ENCODE data around the gene RETSAT.
"Not testable (repeated sequence)": the region's sequence is repeated elsewhere in the genome, so short reads cannot be mapped to it uniquely, and the experiment has no call there.

DNA sequence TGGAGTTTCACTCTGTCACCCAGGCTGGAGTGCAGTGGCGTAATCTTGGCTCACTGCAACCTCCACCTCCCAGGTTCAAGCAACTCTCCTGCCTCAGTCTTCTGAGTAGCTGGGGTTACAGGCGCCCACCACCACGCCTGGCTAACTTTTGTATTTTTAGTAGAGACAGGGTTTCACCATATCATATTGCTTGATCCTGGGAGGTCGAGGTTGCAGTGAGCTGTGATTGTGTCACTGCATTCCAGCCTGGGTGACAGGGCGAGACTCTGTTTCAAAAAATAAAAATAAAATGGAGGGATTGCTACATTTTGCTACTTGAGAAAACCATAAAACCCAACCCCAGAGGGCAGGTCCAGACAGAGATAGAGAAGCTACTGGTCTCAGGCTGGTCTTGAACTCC lies 28.8 kb upstream of the RETSAT start:
- TF ChIP-seq, protein P1, sequence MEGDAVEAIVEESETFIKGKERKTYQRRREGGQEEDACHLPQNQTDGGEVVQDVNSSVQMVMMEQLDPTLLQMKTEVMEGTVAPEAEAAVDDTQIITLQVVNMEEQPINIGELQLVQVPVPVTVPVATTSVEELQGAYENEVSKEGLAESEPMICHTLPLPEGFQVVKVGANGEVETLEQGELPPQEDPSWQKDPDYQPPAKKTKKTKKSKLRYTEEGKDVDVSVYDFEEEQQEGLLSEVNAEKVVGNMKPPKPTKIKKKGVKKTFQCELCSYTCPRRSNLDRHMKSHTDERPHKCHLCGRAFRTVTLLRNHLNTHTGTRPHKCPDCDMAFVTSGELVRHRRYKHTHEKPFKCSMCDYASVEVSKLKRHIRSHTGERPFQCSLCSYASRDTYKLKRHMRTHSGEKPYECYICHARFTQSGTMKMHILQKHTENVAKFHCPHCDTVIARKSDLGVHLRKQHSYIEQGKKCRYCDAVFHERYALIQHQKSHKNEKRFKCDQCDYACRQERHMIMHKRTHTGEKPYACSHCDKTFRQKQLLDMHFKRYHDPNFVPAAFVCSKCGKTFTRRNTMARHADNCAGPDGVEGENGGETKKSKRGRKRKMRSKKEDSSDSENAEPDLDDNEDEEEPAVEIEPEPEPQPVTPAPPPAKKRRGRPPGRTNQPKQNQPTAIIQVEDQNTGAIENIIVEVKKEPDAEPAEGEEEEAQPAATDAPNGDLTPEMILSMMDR (conservative IDR thresholded peaks at IDR 0.05; ENCODE audit: low read length), result not testable (repeated sequence)
- TF ChIP-seq EZH2phosphoT487 (IDR thresholded peaks at IDR 0.05; ENCODE audit: borderline replicate concordance), result not testable (repeated sequence)

Measured in Loucy (cell line).